Measurements from ENCODE around the gene KCNJ18.
"Not testable (repeated sequence)": the region's sequence is repeated elsewhere in the genome, so short reads cannot be mapped to it uniquely, and the experiment has no call there.

GRCh38 chr17:21738241-21738640 is 45.9 kb downstream of the KCNJ18 start:
- not testable (repeated sequence) for TF ChIP-seq POLR2A (IDR thresholded peaks at IDR 0.05; ENCODE audit: low read length); GATA1 (IDR thresholded peaks at IDR 0.05; ENCODE audit: low read depth, low read length)
